Measurements from ENCODE around the gene ANXA1. TPM values are rescaled to one million over a fixed set of nuclear protein-coding genes. Genes with fewer than 3 reads are reported as not detected.
"Not testable (repeated sequence)": the region's sequence is repeated elsewhere in the genome, so short reads cannot be mapped to it uniquely, and the experiment has no call there.

ANXA1 gene
- total and polyA plus RNA-seq, 11 donors = 29.4 to 139 (median 52.7) TPM

DNA sequence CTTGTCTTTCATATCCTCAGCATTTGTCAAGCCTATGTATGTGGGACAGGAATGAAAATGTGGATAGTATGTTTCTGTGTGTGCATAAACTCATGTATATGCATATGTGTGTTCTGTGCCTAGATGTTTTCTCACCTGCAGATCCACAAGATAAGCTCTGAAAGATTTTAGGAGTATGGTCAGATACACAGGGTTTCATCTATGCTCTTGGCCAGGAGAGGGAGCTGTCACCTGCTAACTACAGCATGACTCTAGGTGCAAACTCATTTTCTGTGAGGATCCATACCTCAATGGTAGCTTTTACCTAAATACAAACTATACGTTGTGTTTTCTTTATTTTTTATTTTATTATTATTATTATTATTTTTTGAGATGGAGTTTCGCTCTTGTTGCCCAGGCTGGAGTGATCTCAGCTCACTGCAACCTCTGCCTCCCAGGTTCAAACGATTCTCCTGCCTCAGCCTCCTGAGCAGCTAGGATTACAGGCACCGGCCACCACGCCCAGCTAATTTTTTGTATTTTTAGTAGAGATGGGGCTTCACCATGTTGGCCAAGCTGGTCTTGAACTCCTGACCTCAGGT is 44.1 kb upstream of the ANXA1 start:
- H3K27ac ChIP-seq, H3K4me1 ChIP-seq, H3K27me3 ChIP-seq, H3K4me3 ChIP-seq, H3K9me3 ChIP-seq, H3K36me3 ChIP-seq: not testable (repeated sequence)
- ATAC-seq (peak in 3 of 4 donors; percentile 58 to 65 (median 63)), DNase-seq (peak in 4 of 5 donors; percentile 28 to 43 (median 33))
- TF ChIP-seq, protein P1, sequence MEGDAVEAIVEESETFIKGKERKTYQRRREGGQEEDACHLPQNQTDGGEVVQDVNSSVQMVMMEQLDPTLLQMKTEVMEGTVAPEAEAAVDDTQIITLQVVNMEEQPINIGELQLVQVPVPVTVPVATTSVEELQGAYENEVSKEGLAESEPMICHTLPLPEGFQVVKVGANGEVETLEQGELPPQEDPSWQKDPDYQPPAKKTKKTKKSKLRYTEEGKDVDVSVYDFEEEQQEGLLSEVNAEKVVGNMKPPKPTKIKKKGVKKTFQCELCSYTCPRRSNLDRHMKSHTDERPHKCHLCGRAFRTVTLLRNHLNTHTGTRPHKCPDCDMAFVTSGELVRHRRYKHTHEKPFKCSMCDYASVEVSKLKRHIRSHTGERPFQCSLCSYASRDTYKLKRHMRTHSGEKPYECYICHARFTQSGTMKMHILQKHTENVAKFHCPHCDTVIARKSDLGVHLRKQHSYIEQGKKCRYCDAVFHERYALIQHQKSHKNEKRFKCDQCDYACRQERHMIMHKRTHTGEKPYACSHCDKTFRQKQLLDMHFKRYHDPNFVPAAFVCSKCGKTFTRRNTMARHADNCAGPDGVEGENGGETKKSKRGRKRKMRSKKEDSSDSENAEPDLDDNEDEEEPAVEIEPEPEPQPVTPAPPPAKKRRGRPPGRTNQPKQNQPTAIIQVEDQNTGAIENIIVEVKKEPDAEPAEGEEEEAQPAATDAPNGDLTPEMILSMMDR (IDR thresholded peaks at IDR 0.05) = peak; percentile 53 to 82 (median 69)
- WGBS, 4 donors = 63 to 73% (median 68%) methylated on average over 3 to 5 of the region's 5 CpGs
- intact Hi-C loops (cut with DNase I) = loop anchor here in 9 of 10 donors (1.0 to 5.0 kb wide), 5 partner anchors 70 to 77 kb away; no protein-coding TSS in a partner anchor

DNA sequence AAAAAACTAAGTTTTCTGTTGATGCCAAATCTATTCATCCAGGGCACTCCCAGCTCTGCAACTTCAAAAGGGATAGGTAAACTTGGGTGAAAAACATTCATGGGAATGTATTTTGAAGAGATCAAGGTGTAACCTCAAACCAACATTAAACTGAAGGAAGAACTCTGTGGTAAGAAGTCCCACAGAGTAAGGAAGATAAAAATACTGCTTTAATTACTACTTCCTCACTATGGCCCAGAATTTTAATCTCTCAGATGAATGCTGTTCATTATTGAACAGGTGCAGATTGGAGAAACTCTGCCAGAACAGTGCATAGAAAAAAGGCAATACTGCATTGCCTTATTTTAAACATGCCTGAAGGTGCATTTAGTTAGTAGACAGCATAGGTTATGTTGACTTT is 37.6 kb upstream of the ANXA1 start:
- ATAC-seq = no peak
- Histone ChIP-seq H3K36me3 (no peaks in the 10 kb centered on the region), H3K27ac (no peak overlapping the region), H3K4me1 (no peaks in the 10 kb centered on the region), H3K27me3 (no peaks in the 10 kb centered on the region), H3K9me3 (no peaks in the 10 kb centered on the region), H3K4me3 (no peak overlapping the region)
- TF ChIP-seq, protein P1 (IDR thresholded peaks at IDR 0.05) = no peak
- TF ChIP-seq POLR2A (IDR thresholded peaks at IDR 0.05) = no peak
- intact Hi-C loops (cut with DNase I) = no loop called here
- no peak for DNase-seq

GRCh38 chr9:73114958-73115357 is 36.7 kb upstream of the ANXA1 start:
- H3K36me3 ChIP-seq = no peaks in the 10 kb centered on the region
- TF ChIP-seq POLR2A (IDR thresholded peaks at IDR 0.05) = no peak
- TF ChIP-seq, protein P1 (IDR thresholded peaks at IDR 0.05) = no peak
- no peak overlapping the region for H3K27ac ChIP-seq
- DNase-seq (no peak), ATAC-seq (no peak)
- WGBS, 4 donors = 92 to 98% (median 95%) methylated on average over 1 of the region's 1 CpG
- intact Hi-C loops (cut with DNase I) = no loop called here
- no peaks in the 10 kb centered on the region for H3K9me3 ChIP-seq
- H3K4me3 ChIP-seq = no peak overlapping the region
- H3K27me3 ChIP-seq = no peaks in the 10 kb centered on the region
- no peaks in the 10 kb centered on the region for H3K4me1 ChIP-seq

DNA sequence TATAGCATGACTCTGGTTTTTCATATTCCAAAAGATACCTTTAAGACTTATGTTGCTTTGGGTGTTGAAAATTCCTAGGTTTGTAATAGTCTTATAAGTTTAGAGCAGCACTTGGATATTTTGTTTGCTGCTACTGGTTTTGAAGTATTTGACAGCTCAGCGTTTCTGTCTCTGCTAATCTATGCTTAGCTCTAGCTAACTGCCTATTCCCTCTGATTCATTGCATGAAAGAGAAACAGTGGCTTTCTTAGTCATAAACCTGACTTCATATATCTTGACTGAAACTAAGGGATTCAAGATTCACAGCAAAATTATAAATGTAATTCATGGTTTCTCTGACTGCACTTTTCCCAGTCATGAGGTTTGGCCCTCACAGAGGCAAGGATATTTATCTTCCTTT is 35.6 kb upstream of the ANXA1 start:
- Histone ChIP-seq H3K27me3 (no peaks in the 10 kb centered on the region), H3K4me1 (no peaks in the 10 kb centered on the region), H3K4me3 (no peak overlapping the region), H3K9me3 (no peaks in the 10 kb centered on the region), H3K36me3 (no peaks in the 10 kb centered on the region), H3K27ac (no peak overlapping the region)
- DNase-seq = no peak
- intact Hi-C loops (cut with DNase I) = no loop called here
- TF ChIP-seq, protein P1 (IDR thresholded peaks at IDR 0.05) = no peak
- no peak for TF ChIP-seq POLR2A (IDR thresholded peaks at IDR 0.05)
- ATAC-seq = no peak
- WGBS, 4 donors = 45 to 69% (median 62%) methylated on average over 1 of the region's 1 CpG
